NCI-H1694 treated with DMSO at 0.1 percent for 48 hours (cell line): ENCODE measurements around the gene ZNF345.

ENCODE experiments used
- DNase-seq: peaks from one replicate; lab custom pipeline; 2025; lab: John Stamatoyannopoulos, UW

The ZNF345 gene

GRCh38 chr19:36850559-36851442, at the start of gene ZNF345:
Gene ZNF345, plus strand, starts transcription at chr19:36850876. Its CDS starts 25,955 bp downstream, at chr19:36876831.
- peak; percentile 83 for DNase-seq

GRCh38 chr19:36805364-36805763, 45.3 kb upstream of the ZNF345 start:
- DNase-seq = no peak

- no peak for DNase-seq
These were observed 43.6 kb upstream of the ZNF345 start for GRCh38 chr19:36807029-36807428.

GRCh38 chr19:36819130-36819630, 31.5 kb upstream of the ZNF345 start:
- no peak for DNase-seq

- no peak for DNase-seq
These were observed 28.9 kb upstream of the ZNF345 start for GRCh38 chr19:36821758-36822157.

GRCh38 chr19:36833430-36833829, 17.2 kb upstream of the ZNF345 start:
- DNase-seq = no peak

- no peak for DNase-seq
These were observed 13.3 kb upstream of the ZNF345 start for GRCh38 chr19:36837176-36837905.

- DNase-seq = no peak
These were observed 12.5 kb upstream of the ZNF345 start, which contains the start of gene ZNF790 for GRCh38 chr19:36837906-36838783. Gene ZNF790, minus strand, starts transcription at chr19:36838387. Its CDS starts 12,768 bp downstream, at chr19:36825619.

- DNase-seq = no peak
These were observed 11.8 kb upstream of the ZNF345 start for GRCh38 chr19:36838784-36839324.

GRCh38 chr19:36847968-36848367, 2.7 kb upstream of the ZNF345 start:
- no peak for DNase-seq

GRCh38 chr19:36849701-36850558, 746 bp upstream of the ZNF345 start:
- peak; percentile 69 for DNase-seq

GRCh38 chr19:36851898-36852297, 1.2 kb downstream of the ZNF345 start:
- no peak for DNase-seq

GRCh38 chr19:36876993-36877938, 26.6 kb downstream of the ZNF345 start:
- DNase-seq = no peak

- no peak for DNase-seq
These were observed 41.2 kb downstream of the ZNF345 start for GRCh38 chr19:36891768-36892357.

GRCh38 chr19:36894849-36895383, 44.2 kb downstream of the ZNF345 start:
- DNase-seq = no peak

GRCh38 chr19:36898422-36898821, 47.7 kb downstream of the ZNF345 start:
- DNase-seq = no peak

GRCh38 chr19:36915992-36916830, 65.5 kb downstream of the ZNF345 start, which contains the start of the genes ZNF568 and ZNF829:
Gene ZNF568, plus strand, starts transcription at chr19:36916332. Its CDS starts 6,439 bp downstream, at chr19:36922771.
Gene ZNF829, minus strand, starts transcription at chr19:36916291. Its CDS starts 1,124 bp downstream, at chr19:36915167.
- DNase-seq = no peak
